ENCODE results near the gene TUFM. TPM values are rescaled to one million over a fixed set of nuclear protein-coding genes. Genes with fewer than 3 reads are reported as not detected.

TUFM gene
- polyA plus RNA-seq, 3 donors, result 146 to 157 (median 148) TPM

GRCh38 chr16:28875134-28876018 lies 29.2 kb upstream of the TUFM start:
- Mint-ChIP-seq H3K9me3 (no peaks in the 10 kb centered on the region), H3K4me1 (peaks cover 17% of the 10 kb centered on the region), H3K27me3 (ENCODE audit: low read depth in 3 of 3) (peaks cover 7 to 15% (median 7%) of the 10 kb centered on the region in 3 donors), H3K36me3 (peaks cover 29 to 43% of the 10 kb centered on the region in 2 donors), H3K4me3 (no peak overlapping the region), H3K27ac (peak overlapping the region in 1 of 7 donors; percentile 56)
- no peak for DNase-seq
- Histone ChIP-seq H3K36me3 (replicated peaks in 1 of 2; ENCODE audit: control insufficient read depth in 1 of 2, insufficient read depth in 2 of 2, low read length in 2 of 2) (peaks cover 30 to 42% of the 10 kb centered on the region in 2 donors), H4K20me1 (ENCODE audit: insufficient read depth, low read length) (peaks cover 11% of the 10 kb centered on the region), H3K27ac (ENCODE audit: low read depth in 1 of 2, low read length in 2 of 2) (no peak overlapping the region), H3K9me3 (replicated peaks in 1 of 2; ENCODE audit: control insufficient read depth in 1 of 2, insufficient read depth in 1 of 2, low read length in 2 of 2) (no peaks in the 10 kb centered on the region), H3K4me1 (ENCODE audit: control insufficient read depth in 1 of 2, insufficient read depth in 2 of 2, low read length in 2 of 2) (peaks cover 11 to 15% of the 10 kb centered on the region in 2 donors), H3K9ac (ENCODE audit: insufficient read depth, low read length, poor library complexity, severe bottlenecking) (no peak overlapping the region), H3K79me2 (ENCODE audit: insufficient read depth, low read length) (no peaks in the 10 kb centered on the region), H2AFZ (ENCODE audit: insufficient read depth, low read depth, low read length, poor library complexity, severe bottlenecking) (no peak overlapping the region), H3K4me3 (replicated peaks in 1 of 3; ENCODE audit: low read depth in 2 of 3, low read length in 3 of 3) (no peak overlapping the region), H3K27me3 (ENCODE audit: control insufficient read depth in 2 of 2, insufficient read depth in 2 of 2, low read length in 2 of 2) (peaks cover 0 to 1% of the 10 kb centered on the region in 2 donors), H3K4me2 (replicated peaks; ENCODE audit: extremely low read depth, low read length, poor library complexity, severe bottlenecking) (no peak overlapping the region)
- intact Hi-C loops (cut with micrococcal nuclease), result no loop called here
- TF ChIP-seq CTCF (IDR thresholded peaks at IDR 0.05), result no peak
- WGBS (ENCODE audit: insufficient coverage), result 79% methylated on average over 6 of the region's 13 CpGs

GRCh38 chr16:28874406-28874805 lies 28.3 kb upstream of the TUFM start:
- H3K4me3 ChIP-seq (replicated peaks in 1 of 3; ENCODE audit: low read depth in 2 of 3, low read length in 3 of 3), result no peak overlapping the region
- H3K27ac Mint-ChIP-seq, result no peak overlapping the region
- no peak for DNase-seq

More at GRCh38 chr16:28874406-28874805, 28.3 kb upstream of the TUFM start:
- Histone ChIP-seq H3K27me3 (ENCODE audit: control insufficient read depth in 2 of 2, insufficient read depth in 2 of 2, low read length in 2 of 2) (no peaks in the 10 kb centered on the region), H3K4me1 (ENCODE audit: control insufficient read depth in 1 of 2, insufficient read depth in 2 of 2, low read length in 2 of 2) (peaks cover 5 to 7% of the 10 kb centered on the region in 2 donors), H2AFZ (ENCODE audit: insufficient read depth, low read depth, low read length, poor library complexity, severe bottlenecking) (no peak overlapping the region), H4K20me1 (ENCODE audit: insufficient read depth, low read length) (peaks cover 19% of the 10 kb centered on the region), H3K9ac (ENCODE audit: insufficient read depth, low read length, poor library complexity, severe bottlenecking) (no peak overlapping the region), H3K4me2 (replicated peaks; ENCODE audit: extremely low read depth, low read length, poor library complexity, severe bottlenecking) (no peak overlapping the region), H3K27ac (ENCODE audit: low read depth in 1 of 2, low read length in 2 of 2) (no peak overlapping the region), H3K36me3 (replicated peaks in 1 of 2; ENCODE audit: control insufficient read depth in 1 of 2, insufficient read depth in 2 of 2, low read length in 2 of 2) (peaks cover 39 to 51% of the 10 kb centered on the region in 2 donors), H3K79me2 (ENCODE audit: insufficient read depth, low read length) (no peaks in the 10 kb centered on the region), H3K9me3 (replicated peaks in 1 of 2; ENCODE audit: control insufficient read depth in 1 of 2, insufficient read depth in 1 of 2, low read length in 2 of 2) (no peaks in the 10 kb centered on the region)
- 100% methylated on average over 5 of the region's 6 CpGs for WGBS (ENCODE audit: insufficient coverage)
- no peak for TF ChIP-seq CTCF (IDR thresholded peaks at IDR 0.05)
- peaks cover 37 to 53% of the 10 kb centered on the region in 2 donors for H3K36me3 Mint-ChIP-seq
- peaks cover 12% of the 10 kb centered on the region for H3K4me1 Mint-ChIP-seq
- no peaks in the 10 kb centered on the region for H3K9me3 Mint-ChIP-seq
- no peak overlapping the region for H3K4me3 Mint-ChIP-seq
- intact Hi-C loops (cut with micrococcal nuclease), result loop anchor here in 1 of 2 donors (5.0 kb wide), 1 partner anchor 73 kb away; no protein-coding TSS in a partner anchor
- peaks cover 3 to 13% (median 7%) of the 10 kb centered on the region in 3 donors for H3K27me3 Mint-ChIP-seq (ENCODE audit: low read depth in 3 of 3)

All from CD14-positive monocyte (primary cell).